Gastroesophageal sphincter (tissue), 4 donors: ENCODE results near the gene RERGL. TPM values are rescaled to one million over a fixed set of nuclear protein-coding genes. Genes with fewer than 3 reads are reported as not detected.

ENCODE experiments used
- ATAC-seq: fragments of 150-250 bp; one replicate; pipeline ENCODE4 v1.9.1; 2016; ENCODE audit warnings: mild to moderate bottlenecking, moderate library complexity
- H3K27ac ChIP-seq, 4 donors: fragments of 200-600 bp; sonication (generic) in 3 of 4; 1 replicate in 3 of 4; 2 replicates in 1 of 4; pipeline ENCODE4 v1.5.1; 2016 to 2019
- H3K27me3 ChIP-seq: fragments of 200-600 bp; sonication (generic); one replicate; pipeline ENCODE4 v1.5.1; 2019
- H3K36me3 ChIP-seq, 2 donors: fragments of 200-600 bp; sonication (generic); one replicate each; pipeline ENCODE4 v1.5.1; 2019; ENCODE audit warnings: control low read depth in 1 of 2
- H3K4me1 ChIP-seq, 3 donors: fragments of 200-600 bp; sonication (generic); 1 replicate in 2 of 3; 2 replicates in 1 of 3; pipeline ENCODE4 v1.5.1; 2016 to 2019; ENCODE audit warnings: control low read depth in 2 of 3
- H3K4me3 ChIP-seq, 2 donors: fragments of 200-600 bp; sonication (generic); one replicate each; pipeline ENCODE4 v1.5.1; 2019; ENCODE audit warnings: mild to moderate bottlenecking in 1 of 2, moderate library complexity in 1 of 2
- H3K9me3 ChIP-seq, 3 donors: fragments of 200-600 bp; sonication (generic); one replicate each; pipeline ENCODE4 v1.5.1; 2017 to 2019; ENCODE audit warnings: control low read depth in 2 of 3
- EP300 ChIP-seq: sonication (generic); formaldehyde crosslinking; IDR thresholded peaks from one replicate; pipeline ENCODE4 v1.6.1; 2017; ENCODE audit warnings: antibody characterized with exemption, mild to moderate bottlenecking
- POLR2A ChIP-seq, 2 donors: fragments of 450-650 bp; IDR thresholded peaks; one replicate each; pipeline ENCODE4 v1.6.1; 2017; ENCODE audit warnings: antibody characterized with exemption in 2 of 2, mild to moderate bottlenecking in 2 of 2, moderate library complexity in 1 of 2
- POLR2AphosphoS5 ChIP-seq: sonication (generic); formaldehyde crosslinking; IDR thresholded peaks from one replicate; pipeline ENCODE4 v1.6.1; 2017; ENCODE audit warnings: antibody characterized with exemption
- WGBS, 2 donors: methylation state at CpG; one replicate each; pipeline ENCODE4 v1.1.5; 2018; ENCODE audit warnings: low coverage in 1 of 2; 5-methylcytosine and 5-hydroxymethylcytosine counted together
- total RNA-seq, 4 donors: library from RNA; depleted of rRNA; stranded (reverse); fragments of >200 nt; gene quantifications; one replicate each; pipeline ENCODE4 v1.1.0, GENCODE V29; 2016
- TF ChIP-seq, protein P1 (sequence below), 4 experiments: fragments of 200-600 bp in 2 of 4; fragments of 450-650 bp in 2 of 4; sonication (generic) in 1 of 4; IDR thresholded peaks; one replicate each; pipeline ENCODE4 v1.5.1; 2017 to 2019; ENCODE audit warnings: antibody characterized with exemption in 4 of 4, mild to moderate bottlenecking in 2 of 4, moderate library complexity in 2 of 4

The RERGL gene
- total RNA-seq, 4 donors from 2014 or later, result 1.7 to 6.0 (median 3.6) TPM

DNA sequence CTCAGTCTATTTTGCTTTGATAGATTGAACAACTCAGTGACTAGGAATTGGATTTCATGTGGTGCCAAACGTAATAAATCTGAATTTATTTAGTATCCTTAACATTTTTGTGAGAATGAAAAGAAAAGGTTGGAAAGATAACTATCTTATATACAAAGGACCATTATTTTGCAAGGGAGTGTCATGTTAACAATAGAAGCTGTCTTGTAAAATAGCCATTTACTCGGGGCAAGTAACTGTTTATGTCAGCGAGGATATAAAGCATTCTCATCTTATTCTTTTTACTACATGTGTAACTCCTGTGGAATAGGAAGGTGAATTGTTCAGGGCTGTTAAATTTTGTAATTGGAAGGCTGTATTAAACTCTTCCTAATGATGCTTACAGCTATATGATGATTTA, 5.9 kb downstream of the RERGL start:
- no peak overlapping the region for H3K27ac ChIP-seq
- no peaks in the 10 kb centered on the region for H3K9me3 ChIP-seq
- TF ChIP-seq POLR2AphosphoS5, result no peak
- TF ChIP-seq EP300, result no peak
- TF ChIP-seq POLR2A (IDR thresholded peaks at IDR 0.05), result no peak
- TF ChIP-seq, protein P1, sequence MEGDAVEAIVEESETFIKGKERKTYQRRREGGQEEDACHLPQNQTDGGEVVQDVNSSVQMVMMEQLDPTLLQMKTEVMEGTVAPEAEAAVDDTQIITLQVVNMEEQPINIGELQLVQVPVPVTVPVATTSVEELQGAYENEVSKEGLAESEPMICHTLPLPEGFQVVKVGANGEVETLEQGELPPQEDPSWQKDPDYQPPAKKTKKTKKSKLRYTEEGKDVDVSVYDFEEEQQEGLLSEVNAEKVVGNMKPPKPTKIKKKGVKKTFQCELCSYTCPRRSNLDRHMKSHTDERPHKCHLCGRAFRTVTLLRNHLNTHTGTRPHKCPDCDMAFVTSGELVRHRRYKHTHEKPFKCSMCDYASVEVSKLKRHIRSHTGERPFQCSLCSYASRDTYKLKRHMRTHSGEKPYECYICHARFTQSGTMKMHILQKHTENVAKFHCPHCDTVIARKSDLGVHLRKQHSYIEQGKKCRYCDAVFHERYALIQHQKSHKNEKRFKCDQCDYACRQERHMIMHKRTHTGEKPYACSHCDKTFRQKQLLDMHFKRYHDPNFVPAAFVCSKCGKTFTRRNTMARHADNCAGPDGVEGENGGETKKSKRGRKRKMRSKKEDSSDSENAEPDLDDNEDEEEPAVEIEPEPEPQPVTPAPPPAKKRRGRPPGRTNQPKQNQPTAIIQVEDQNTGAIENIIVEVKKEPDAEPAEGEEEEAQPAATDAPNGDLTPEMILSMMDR (IDR thresholded peaks at IDR 0.05), result no peak
- no peaks in the 10 kb centered on the region for H3K27me3 ChIP-seq
- no peak for ATAC-seq
- H3K36me3 ChIP-seq, result no peaks in the 10 kb centered on the region
- H3K4me1 ChIP-seq, result no peaks in the 10 kb centered on the region
- 50 to 67% methylated on average over 3 of the region's 3 CpGs for WGBS, 2 donors
- H3K4me3 ChIP-seq, result no peak overlapping the region

DNA sequence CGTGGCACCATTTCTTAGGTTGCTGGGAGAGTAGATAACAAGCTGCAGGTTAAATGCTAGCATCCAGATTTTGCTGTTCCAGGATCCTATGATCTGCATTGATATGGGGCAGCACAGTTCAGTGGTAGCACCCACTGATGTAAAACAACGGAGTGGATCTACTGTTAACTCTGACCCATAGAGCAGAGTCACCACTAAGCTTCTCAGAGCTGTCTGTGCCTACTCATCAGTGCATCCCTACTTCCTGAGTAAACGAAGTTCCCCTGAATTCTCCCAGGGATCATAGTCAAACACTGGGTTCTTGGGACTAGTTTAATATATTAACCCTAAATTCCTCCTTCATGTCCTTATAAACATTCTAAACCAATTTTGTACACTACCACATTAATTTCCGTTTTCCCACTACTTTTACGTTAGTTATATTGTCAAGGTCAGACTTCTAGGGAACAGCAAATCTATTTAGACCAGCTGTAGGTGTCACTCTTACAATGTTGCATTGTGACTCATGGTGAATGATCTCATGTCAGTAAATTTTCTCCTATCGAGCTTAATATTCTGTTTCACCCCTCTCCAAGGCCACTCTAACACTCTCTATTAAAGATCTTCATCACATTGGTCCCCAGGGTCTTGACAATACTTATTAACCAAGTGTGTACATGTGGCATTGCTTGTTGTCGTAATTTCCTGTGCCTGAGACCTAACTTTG, 10.3 kb downstream of the RERGL start:
- Histone ChIP-seq H3K27ac (no peak overlapping the region), H3K9me3 (no peaks in the 10 kb centered on the region), H3K36me3 (no peaks in the 10 kb centered on the region), H3K27me3 (no peaks in the 10 kb centered on the region), H3K4me1 (no peaks in the 10 kb centered on the region), H3K4me3 (no peak overlapping the region)
- ATAC-seq, result no peak
- no peak for TF ChIP-seq POLR2A (IDR thresholded peaks at IDR 0.05)
- no peak for TF ChIP-seq POLR2AphosphoS5
- TF ChIP-seq EP300, result no peak
- TF ChIP-seq, protein P1 (IDR thresholded peaks at IDR 0.05), result no peak
- WGBS, 2 donors, result 44 to 70% methylated on average over 6 of the region's 7 CpGs

DNA sequence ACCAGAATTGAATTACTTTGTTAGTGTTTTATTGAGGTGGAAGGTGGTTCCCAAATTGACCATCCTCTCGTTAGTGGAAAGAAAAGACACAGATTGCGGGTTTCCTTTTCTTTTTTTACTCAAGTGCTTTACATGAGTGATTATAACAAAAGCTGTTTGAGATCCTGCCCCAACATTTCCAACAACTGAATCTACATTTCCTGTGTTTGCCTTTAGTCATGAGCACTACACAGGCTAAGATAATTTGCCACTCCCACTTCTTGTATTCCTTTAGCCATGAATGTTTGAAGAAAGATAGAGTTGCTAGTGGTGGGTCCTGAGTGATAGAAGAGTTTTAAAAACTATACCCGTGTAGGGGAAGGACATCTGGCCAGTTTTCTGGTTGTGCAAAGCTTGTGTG, 16.0 kb downstream of the RERGL start:
- Histone ChIP-seq H3K4me3 (no peak overlapping the region), H3K27ac (no peak overlapping the region), H3K27me3 (no peaks in the 10 kb centered on the region), H3K9me3 (no peaks in the 10 kb centered on the region), H3K4me1 (no peaks in the 10 kb centered on the region), H3K36me3 (no peaks in the 10 kb centered on the region)
- TF ChIP-seq, protein P1 (IDR thresholded peaks at IDR 0.05), result no peak
- TF ChIP-seq POLR2AphosphoS5, result no peak
- no peak for TF ChIP-seq EP300
- TF ChIP-seq POLR2A (IDR thresholded peaks at IDR 0.05), result no peak
- 39 to 51% methylated on average over 3 of the region's 3 CpGs for WGBS, 2 donors
- no peak for ATAC-seq

DNA sequence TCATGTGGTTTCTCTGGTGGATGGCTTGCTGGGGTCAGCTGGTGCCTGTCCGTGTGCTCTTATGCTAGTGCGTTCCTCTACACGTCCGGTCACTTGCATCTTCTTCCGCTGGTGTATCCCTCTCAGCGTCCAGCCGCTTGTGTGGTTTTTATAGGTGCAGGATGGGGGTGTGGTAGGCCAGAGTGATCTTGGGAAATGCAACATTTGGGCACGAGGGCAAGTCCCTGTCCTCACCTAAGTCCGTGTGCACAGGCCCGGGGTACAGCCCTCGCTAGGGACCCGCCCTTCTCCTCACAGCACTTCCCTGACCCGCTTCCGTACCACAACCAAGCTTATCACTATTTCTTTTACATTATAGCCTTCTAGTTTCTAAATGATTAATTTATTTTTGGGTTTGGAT, 17.3 kb downstream of the RERGL start:
- WGBS, 2 donors, result 98% methylated on average over 5 of the region's 14 CpGs; no CpG with 5 or more reads in 1 of the 2 donors
- H3K27ac ChIP-seq, result no peak overlapping the region

More for the DNA sequence above, 17.3 kb downstream of the RERGL start:
- Histone ChIP-seq H3K27me3 (no peaks in the 10 kb centered on the region), H3K4me1 (no peaks in the 10 kb centered on the region), H3K4me3 (no peak overlapping the region), H3K36me3 (no peaks in the 10 kb centered on the region), H3K9me3 (no peaks in the 10 kb centered on the region)
- ATAC-seq, result no peak
- TF ChIP-seq POLR2AphosphoS5 (no peak), EP300 (no peak), POLR2A (IDR thresholded peaks at IDR 0.05) (no peak)
- TF ChIP-seq, protein P1 (IDR thresholded peaks at IDR 0.05), result no peak
